HEK293 (cell line): Measurements from ENCODE around the gene DPYSL4.

Experiments used
- CTCF ChIA-PET: fragments of 350-600 bp; formaldehyde crosslinking; extraction: SDS; loops from one replicate; lab custom pipeline; 2021; ENCODE audit warnings: antibody characterized with exemption; lab: Yijun Ruan, JAX
- POLR2A ChIA-PET: fragments of 300-600 bp; formaldehyde crosslinking; extraction: SDS; loops from one replicate; lab custom pipeline; 2020; ENCODE audit warnings: antibody characterized with exemption, inconsistent platforms; lab: Yijun Ruan, JAX
- H3K27ac ChIP-seq: fragments of 200-500 bp; sonication (Bioruptor generic); 2 replicates; pipeline ENCODE4 v1.5.1; 2014; ENCODE audit warnings: low read depth, low read length, control low read depth, inconsistent platforms; ENCODE audit errors: extremely low read depth
- H3K36me3 ChIP-seq, 2 experiments: fragments of 200-500 bp in 1 of 2; sonication (Bioruptor generic) in 1 of 2; 1 replicate in 1 of 2; 2 replicates in 1 of 2; pipeline ENCODE4 v1.5.1; 2014 to 2017; ENCODE audit warnings: inconsistent platforms in 2 of 2, low read length in 2 of 2; ENCODE audit not compliant: control insufficient read depth in 2 of 2, insufficient read depth in 1 of 2
- H3K4me1 ChIP-seq: fragments of 200-500 bp; sonication (Bioruptor generic); 2 replicates; pipeline ENCODE4 v1.5.1; 2014; ENCODE audit warnings: mild to moderate bottlenecking, low read length, inconsistent platforms; ENCODE audit not compliant: control insufficient read depth, insufficient read depth
- H3K4me3 ChIP-seq: 2 replicates; pipeline ENCODE4 v1.5.1; 2011; ENCODE audit warnings: low read depth, mild to moderate bottlenecking, control low read depth, low read length, moderate library complexity
- H3K9me3 ChIP-seq: fragments of 200-500 bp; sonication (Bioruptor generic); 2 replicates; pipeline ENCODE4 v1.5.1; 2014; ENCODE audit warnings: low read depth, low read length, inconsistent platforms; ENCODE audit not compliant: control insufficient read depth, insufficient read depth
- EGR2 ChIP-seq: fragments of 450-650 bp; formaldehyde crosslinking; IDR thresholded peaks from 2 replicates; pipeline ENCODE4 v1.5.1; 2016; ENCODE audit warnings: low read depth, missing biosample characterization, missing genetic modification characterization
- GLI2 ChIP-seq: fragments of 450-650 bp; formaldehyde crosslinking; IDR thresholded peaks from 2 replicates; pipeline ENCODE4; 2017; ENCODE audit warnings: missing biosample characterization, missing genetic modification characterization, low read depth, borderline replicate concordance
- MEIS1 ChIP-seq: sonication (generic); formaldehyde crosslinking; IDR thresholded peaks from 2 replicates; pipeline ENCODE4 v1.8.1; 2022; ENCODE audit warnings: missing genetic modification reagents, mild to moderate bottlenecking, borderline replicate concordance
- MZF1 ChIP-seq: fragments of 450-650 bp; formaldehyde crosslinking; IDR thresholded peaks from 2 replicates; pipeline ENCODE4 v1.5.1; 2017; ENCODE audit warnings: missing biosample characterization, missing genetic modification characterization, borderline replicate concordance
- OSR2 ChIP-seq: fragments of 450-650 bp; formaldehyde crosslinking; IDR thresholded peaks from 2 replicates; pipeline ENCODE4 v1.5.1; 2016; ENCODE audit warnings: missing biosample characterization, missing genetic modification characterization
- ZBTB20 ChIP-seq: fragments of 450-650 bp; formaldehyde crosslinking; IDR thresholded peaks from 2 replicates; pipeline ENCODE4 v1.5.1; 2016; ENCODE audit warnings: missing biosample characterization, missing genetic modification characterization
- ZEB2 ChIP-seq: fragments of 450-650 bp; formaldehyde crosslinking; IDR thresholded peaks from 2 replicates; pipeline ENCODE4 v1.5.1; 2016; ENCODE audit warnings: missing biosample characterization, missing genetic modification characterization
- ZFHX2 ChIP-seq: fragments of 450-650 bp; formaldehyde crosslinking; conservative IDR thresholded peaks from 2 replicates; pipeline ENCODE4 v1.5.1; 2016; ENCODE audit warnings: missing biosample characterization, missing genetic modification characterization
- ZNF155 ChIP-seq: fragments of 450-650 bp; formaldehyde crosslinking; IDR thresholded peaks from 2 replicates; pipeline ENCODE4 v1.5.1; 2016; ENCODE audit warnings: missing biosample characterization, missing genetic modification characterization
- ZNF335 ChIP-seq: fragments of 450-650 bp; formaldehyde crosslinking; conservative IDR thresholded peaks from 2 replicates; pipeline ENCODE4 v1.5.1; 2016; ENCODE audit warnings: missing biosample characterization, missing genetic modification characterization
- ZNF530 ChIP-seq: fragments of 450-650 bp; formaldehyde crosslinking; IDR thresholded peaks from 2 replicates; pipeline ENCODE4 v1.5.1; 2016; ENCODE audit warnings: low read depth, missing biosample characterization, missing genetic modification characterization
- ZNF560 ChIP-seq: fragments of 450-650 bp; formaldehyde crosslinking; IDR thresholded peaks from 2 replicates; pipeline ENCODE4 v1.5.1; 2017; ENCODE audit warnings: missing biosample characterization, missing genetic modification characterization, borderline replicate concordance
- ZNF596 ChIP-seq: fragments of 450-650 bp; IDR thresholded peaks from 2 replicates; pipeline ENCODE4 v1.5.0; 2018; ENCODE audit warnings: missing biosample characterization, mild to moderate bottlenecking, missing genetic modification characterization, moderate library complexity
- ZNF626 ChIP-seq: fragments of 450-650 bp; sonication (Bioruptor Pico); formaldehyde crosslinking; IDR thresholded peaks from 2 replicates; pipeline ENCODE4 v1.5.1; 2018; ENCODE audit warnings: missing biosample characterization, missing genetic modification characterization, inconsistent platforms
- ZNF660 ChIP-seq: fragments of 450-650 bp; IDR thresholded peaks from 2 replicates; pipeline ENCODE4 v1.5.1; 2018; ENCODE audit warnings: missing biosample characterization, mild to moderate bottlenecking, missing genetic modification characterization
- ZNF768 ChIP-seq: fragments of 450-650 bp; formaldehyde crosslinking; IDR thresholded peaks from 2 replicates; pipeline ENCODE4 v1.5.1; 2018; ENCODE audit warnings: missing biosample characterization, mild to moderate bottlenecking, missing genetic modification characterization
- ZSCAN16 ChIP-seq: fragments of 450-650 bp; formaldehyde crosslinking; IDR thresholded peaks from 2 replicates; pipeline ENCODE4 v1.5.1; 2016; ENCODE audit warnings: missing biosample characterization, missing genetic modification characterization
- TF ChIP-seq, protein P1 (sequence below): fragments of 450-650 bp; formaldehyde crosslinking; conservative IDR thresholded peaks from 2 replicates; pipeline ENCODE4 v1.5.1; 2016; ENCODE audit warnings: low read depth, missing biosample characterization, missing genetic modification characterization
- TF ChIP-seq, protein P2 (sequence below): fragments of 450-650 bp; formaldehyde crosslinking; conservative IDR thresholded peaks from 2 replicates; pipeline ENCODE4 v1.5.1; 2016; ENCODE audit warnings: low read depth, missing biosample characterization, missing genetic modification characterization
- TF ChIP-seq, protein P3 (sequence below): sonication (generic); formaldehyde crosslinking; IDR thresholded peaks from 2 replicates; pipeline ENCODE4 v1.8.1; 2022; ENCODE audit warnings: mild to moderate bottlenecking, moderate library complexity, missing genetic modification reagents
- TF ChIP-seq, protein P4 (sequence below): fragments of 450-650 bp; formaldehyde crosslinking; IDR thresholded peaks from 2 replicates; pipeline ENCODE4 v1.5.1; 2016; ENCODE audit warnings: missing biosample characterization, missing genetic modification characterization

DPYSL4 gene

DNA sequence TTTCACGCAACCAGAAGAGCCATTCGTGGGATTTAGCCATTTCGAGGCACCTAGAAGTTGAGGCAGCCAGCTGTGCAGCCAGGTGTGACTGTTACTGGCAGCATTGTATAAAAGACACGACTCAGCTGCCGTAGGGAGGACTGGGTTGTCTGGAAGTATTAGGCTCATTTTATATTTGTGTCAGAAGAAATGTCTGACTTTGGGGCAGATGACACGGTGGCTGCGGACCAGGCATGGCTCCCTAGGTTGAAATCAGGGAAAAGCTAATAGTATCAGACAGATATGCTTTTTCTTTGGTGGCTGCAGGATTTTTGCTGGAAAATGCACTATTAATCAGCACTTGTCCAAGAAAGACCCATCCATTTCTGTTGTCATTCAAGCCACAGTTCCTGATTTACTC lies 4.2 kb upstream of the DPYSL4 start (continued):
- TF ChIP-seq, protein P1, sequence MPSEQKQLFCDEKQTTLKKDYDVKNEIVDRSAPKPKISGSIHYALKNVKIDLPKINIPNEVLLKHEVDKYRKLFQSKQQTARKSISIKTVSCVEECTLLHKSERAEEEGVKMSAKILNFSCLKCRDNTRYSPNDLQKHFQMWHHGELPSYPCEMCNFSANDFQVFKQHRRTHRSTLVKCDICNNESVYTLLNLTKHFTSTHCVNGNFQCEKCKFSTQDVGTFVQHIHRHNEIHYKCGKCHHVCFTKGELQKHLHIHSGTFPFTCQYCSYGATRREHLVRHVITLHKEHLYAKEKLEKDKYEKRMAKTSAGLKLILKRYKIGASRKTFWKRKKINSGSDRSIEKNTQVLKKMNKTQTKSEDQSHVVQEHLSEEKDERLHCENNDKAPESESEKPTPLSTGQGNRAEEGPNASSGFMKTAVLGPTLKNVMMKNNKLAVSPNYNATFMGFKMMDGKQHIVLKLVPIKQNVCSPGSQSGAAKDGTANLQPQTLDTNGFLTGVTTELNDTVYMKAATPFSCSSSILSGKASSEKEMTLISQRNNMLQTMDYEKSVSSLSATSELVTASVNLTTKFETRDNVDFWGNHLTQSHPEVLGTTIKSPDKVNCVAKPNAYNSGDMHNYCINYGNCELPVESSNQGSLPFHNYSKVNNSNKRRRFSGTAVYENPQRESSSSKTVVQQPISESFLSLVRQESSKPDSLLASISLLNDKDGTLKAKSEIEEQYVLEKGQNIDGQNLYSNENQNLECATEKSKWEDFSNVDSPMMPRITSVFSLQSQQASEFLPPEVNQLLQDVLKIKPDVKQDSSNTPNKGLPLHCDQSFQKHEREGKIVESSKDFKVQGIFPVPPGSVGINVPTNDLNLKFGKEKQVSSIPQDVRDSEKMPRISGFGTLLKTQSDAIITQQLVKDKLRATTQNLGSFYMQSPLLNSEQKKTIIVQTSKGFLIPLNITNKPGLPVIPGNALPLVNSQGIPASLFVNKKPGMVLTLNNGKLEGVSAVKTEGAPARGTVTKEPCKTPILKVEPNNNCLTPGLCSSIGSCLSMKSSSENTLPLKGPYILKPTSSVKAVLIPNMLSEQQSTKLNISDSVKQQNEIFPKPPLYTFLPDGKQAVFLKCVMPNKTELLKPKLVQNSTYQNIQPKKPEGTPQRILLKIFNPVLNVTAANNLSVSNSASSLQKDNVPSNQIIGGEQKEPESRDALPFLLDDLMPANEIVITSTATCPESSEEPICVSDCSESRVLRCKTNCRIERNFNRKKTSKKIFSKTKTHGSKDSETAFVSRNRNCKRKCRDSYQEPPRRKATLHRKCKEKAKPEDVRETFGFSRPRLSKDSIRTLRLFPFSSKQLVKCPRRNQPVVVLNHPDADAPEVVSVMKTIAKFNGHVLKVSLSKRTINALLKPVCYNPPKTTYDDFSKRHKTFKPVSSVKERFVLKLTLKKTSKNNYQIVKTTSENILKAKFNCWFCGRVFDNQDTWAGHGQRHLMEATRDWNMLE (tag by site-specific recombination) = no peak
- no peak for TF ChIP-seq ZNF335 (tag by site-specific recombination)
- TF ChIP-seq ZNF560 (tag by site-specific recombination) = no peak
- no peak for TF ChIP-seq ZBTB20 (tag by site-specific recombination)

DNA sequence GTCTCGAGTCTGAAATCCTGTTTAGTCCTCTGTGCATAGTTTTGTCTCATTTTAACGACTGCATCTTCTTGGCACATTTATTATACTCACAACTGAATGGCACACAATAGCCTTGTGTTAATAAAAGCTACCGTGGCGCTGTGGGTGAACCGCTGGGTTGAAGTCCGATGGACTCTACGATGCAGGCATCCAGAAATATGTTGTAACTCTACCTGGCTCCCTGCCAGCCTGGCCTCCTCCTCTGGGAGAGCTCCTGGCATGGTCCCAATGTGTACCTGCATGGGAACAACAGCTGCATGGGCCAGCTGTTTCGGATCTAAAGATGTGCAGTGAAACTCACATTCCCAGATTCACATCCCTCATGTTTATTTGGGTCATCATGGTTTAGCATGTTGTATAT lies 3.7 kb upstream of the DPYSL4 start:
- Histone ChIP-seq H3K27ac (no peak overlapping the region), H3K36me3 (no peaks in the 10 kb centered on the region), H3K4me3 (no peak overlapping the region), H3K4me1 (no peaks in the 10 kb centered on the region; the same call in 1 of the 2 replicates), H3K9me3 (no peaks in the 10 kb centered on the region)
- POLR2A ChIA-PET = no interaction called here
- 0 out of 2 replicates have a peak, but pooled peaks have one; percentile 17 for TF ChIP-seq ZNF660 (tag by site-specific recombination)
- no peak for TF ChIP-seq ZNF626 (tag by site-specific recombination)
- CTCF ChIA-PET = no interaction called here

DNA sequence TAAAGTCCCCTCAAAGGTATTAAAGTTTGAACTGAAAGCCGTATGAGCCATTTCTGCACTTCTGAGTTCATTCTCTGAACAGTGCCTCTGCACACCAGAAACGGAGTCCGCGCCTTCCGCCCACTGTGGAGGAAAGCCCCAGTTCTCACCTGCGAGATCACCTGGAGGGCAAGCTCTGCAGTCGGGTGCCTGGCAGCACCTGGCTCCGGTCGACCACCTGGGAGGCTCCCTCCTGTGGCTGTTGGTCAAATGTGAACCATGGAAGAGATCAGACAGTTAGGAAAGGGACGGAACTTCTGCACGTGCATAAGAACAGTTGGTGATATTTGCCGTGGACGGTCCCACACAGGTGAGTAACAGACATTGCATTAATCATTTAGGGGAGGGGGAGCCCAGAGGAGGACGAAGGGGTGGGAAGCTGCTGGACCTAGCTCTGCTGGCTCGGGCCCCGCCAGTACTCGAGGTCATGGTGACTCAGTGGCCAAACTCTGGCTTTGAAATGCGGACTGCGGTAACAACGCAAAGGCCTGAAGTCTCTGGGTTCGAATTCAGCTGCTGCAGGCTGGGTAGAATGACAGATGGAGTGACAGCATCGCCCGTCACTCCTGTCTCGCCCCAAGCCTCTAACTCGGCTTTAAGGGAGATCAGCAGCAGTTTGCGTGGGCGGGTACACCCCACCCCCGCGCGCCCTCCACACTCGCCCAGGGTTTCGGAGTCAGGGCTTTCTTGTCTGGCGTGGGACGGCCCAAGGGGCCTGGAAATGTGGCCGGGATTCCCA lies 1.7 kb upstream of the DPYSL4 start:
- POLR2A ChIA-PET = no interaction called here
- Histone ChIP-seq H3K4me1 (no peaks in the 10 kb centered on the region; the same call in 1 of the 2 replicates), H3K9me3 (no peaks in the 10 kb centered on the region), H3K4me3 (no peak overlapping the region), H3K27ac (no peak overlapping the region), H3K36me3 (no peaks in the 10 kb centered on the region)
- TF ChIP-seq ZEB2 (tag by site-specific recombination) = no peak
- TF ChIP-seq ZNF155 (tag by site-specific recombination) = no peak
- peak; percentile 29 for TF ChIP-seq EGR2
- TF ChIP-seq GLI2 (tag by site-specific recombination) = no peak
- no peak for TF ChIP-seq MEIS1
- no peak for TF ChIP-seq OSR2
- TF ChIP-seq, protein P2, sequence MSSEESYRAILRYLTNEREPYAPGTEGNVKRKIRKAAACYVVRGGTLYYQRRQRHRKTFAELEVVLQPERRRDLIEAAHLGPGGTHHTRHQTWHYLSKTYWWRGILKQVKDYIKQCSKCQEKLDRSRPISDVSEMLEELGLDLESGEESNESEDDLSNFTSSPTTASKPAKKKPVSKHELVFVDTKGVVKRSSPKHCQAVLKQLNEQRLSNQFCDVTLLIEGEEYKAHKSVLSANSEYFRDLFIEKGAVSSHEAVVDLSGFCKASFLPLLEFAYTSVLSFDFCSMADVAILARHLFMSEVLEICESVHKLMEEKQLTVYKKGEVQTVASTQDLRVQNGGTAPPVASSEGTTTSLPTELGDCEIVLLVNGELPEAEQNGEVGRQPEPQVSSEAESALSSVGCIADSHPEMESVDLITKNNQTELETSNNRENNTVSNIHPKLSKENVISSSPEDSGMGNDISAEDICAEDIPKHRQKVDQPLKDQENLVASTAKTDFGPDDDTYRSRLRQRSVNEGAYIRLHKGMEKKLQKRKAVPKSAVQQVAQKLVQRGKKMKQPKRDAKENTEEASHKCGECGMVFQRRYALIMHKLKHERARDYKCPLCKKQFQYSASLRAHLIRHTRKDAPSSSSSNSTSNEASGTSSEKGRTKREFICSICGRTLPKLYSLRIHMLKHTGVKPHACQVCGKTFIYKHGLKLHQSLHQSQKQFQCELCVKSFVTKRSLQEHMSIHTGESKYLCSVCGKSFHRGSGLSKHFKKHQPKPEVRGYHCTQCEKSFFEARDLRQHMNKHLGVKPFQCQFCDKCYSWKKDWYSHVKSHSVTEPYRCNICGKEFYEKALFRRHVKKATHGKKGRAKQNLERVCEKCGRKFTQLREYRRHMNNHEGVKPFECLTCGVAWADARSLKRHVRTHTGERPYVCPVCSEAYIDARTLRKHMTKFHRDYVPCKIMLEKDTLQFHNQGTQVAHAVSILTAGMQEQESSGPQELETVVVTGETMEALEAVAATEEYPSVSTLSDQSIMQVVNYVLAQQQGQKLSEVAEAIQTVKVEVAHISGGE = no peak
- TF ChIP-seq, protein P3, sequence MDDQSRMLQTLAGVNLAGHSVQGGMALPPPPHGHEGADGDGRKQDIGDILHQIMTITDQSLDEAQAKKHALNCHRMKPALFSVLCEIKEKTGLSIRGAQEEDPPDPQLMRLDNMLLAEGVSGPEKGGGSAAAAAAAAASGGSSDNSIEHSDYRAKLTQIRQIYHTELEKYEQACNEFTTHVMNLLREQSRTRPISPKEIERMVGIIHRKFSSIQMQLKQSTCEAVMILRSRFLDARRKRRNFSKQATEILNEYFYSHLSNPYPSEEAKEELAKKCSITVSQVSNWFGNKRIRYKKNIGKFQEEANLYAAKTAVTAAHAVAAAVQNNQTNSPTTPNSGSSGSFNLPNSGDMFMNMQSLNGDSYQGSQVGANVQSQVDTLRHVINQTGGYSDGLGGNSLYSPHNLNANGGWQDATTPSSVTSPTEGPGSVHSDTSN (CRISPR knock-in tag) = no peak
- TF ChIP-seq, protein P4, sequence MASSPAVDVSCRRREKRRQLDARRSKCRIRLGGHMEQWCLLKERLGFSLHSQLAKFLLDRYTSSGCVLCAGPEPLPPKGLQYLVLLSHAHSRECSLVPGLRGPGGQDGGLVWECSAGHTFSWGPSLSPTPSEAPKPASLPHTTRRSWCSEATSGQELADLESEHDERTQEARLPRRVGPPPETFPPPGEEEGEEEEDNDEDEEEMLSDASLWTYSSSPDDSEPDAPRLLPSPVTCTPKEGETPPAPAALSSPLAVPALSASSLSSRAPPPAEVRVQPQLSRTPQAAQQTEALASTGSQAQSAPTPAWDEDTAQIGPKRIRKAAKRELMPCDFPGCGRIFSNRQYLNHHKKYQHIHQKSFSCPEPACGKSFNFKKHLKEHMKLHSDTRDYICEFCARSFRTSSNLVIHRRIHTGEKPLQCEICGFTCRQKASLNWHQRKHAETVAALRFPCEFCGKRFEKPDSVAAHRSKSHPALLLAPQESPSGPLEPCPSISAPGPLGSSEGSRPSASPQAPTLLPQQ (tag by site-specific recombination) = no peak
- no peak for TF ChIP-seq ZNF530
- peak; percentile 55; the same call in 1 of the 2 replicates for TF ChIP-seq ZFHX2 (tag by site-specific recombination)
- TF ChIP-seq MZF1 = no peak
- no peak for TF ChIP-seq ZNF768 (tag by site-specific recombination)
- no peak for TF ChIP-seq ZSCAN16
- no peak for TF ChIP-seq ZNF596
- CTCF ChIA-PET = interaction anchor here (1.0 kb wide), 1 partner anchor 21 kb away, joined by 3 read pairs; no protein-coding TSS in a partner anchor
